Measurements from ENCODE around the gene KCNG2. TPM values are rescaled to one million over a fixed set of nuclear protein-coding genes. Genes with fewer than 3 reads are reported as not detected.

The KCNG2 gene
- total and polyA plus RNA-seq, 4 donors, result 0.03 to 0.23 (median 0.08) TPM; not detected in 1

- H3K27me3 ChIP-seq (ENCODE audit: control insufficient read depth in 4 of 4, insufficient read depth in 4 of 4, low read length in 3 of 4), result no peaks in the 10 kb centered on the region
- no peak for DNase-seq (ENCODE audit: low spot score)
- H3K9me3 ChIP-seq (ENCODE audit: control insufficient read depth in 4 of 4, low read length in 3 of 4), result peaks cover 0 to 8% (median 2%) of the 10 kb centered on the region in 4 donors
- H3K36me3 ChIP-seq (ENCODE audit: control insufficient read depth in 4 of 4, insufficient read depth in 3 of 4, low read depth in 1 of 4, low read length in 3 of 4), result no peaks in the 10 kb centered on the region
- TF ChIP-seq GABPA (IDR thresholded peaks at IDR 0.05 in 1 of 2, conservative IDR thresholded peaks at IDR 0.05 in 1 of 2), result no peak
- TF ChIP-seq TAF1 (conservative IDR thresholded peaks at IDR 0.05), result no peak
- no peak for TF ChIP-seq RXRA (IDR thresholded peaks at IDR 0.05)
- no peak overlapping the region for H3K9ac ChIP-seq (ENCODE audit: low read depth in 1 of 2, low read length in 2 of 2)
- H3K27ac ChIP-seq (ENCODE audit: low read depth in 1 of 2, low read length in 2 of 2), result no peak overlapping the region
- 87% methylated on average over 4 of the region's 4 CpGs for WGBS
- no peak overlapping the region for H3K4me3 ChIP-seq (ENCODE audit: low read depth in 1 of 3, low read length in 3 of 3)
- H3K4me1 ChIP-seq (ENCODE audit: control insufficient read depth in 4 of 4, insufficient read depth in 4 of 4, low read length in 3 of 4), result no peaks in the 10 kb centered on the region
These were observed 44.2 kb downstream of the KCNG2 start for GRCh38 chr18:79841936-79842335.

- DNase-seq (ENCODE audit: low spot score), result peak; percentile 22
- Histone ChIP-seq H3K27me3 (ENCODE audit: control insufficient read depth in 4 of 4, insufficient read depth in 4 of 4, low read length in 3 of 4) (no peaks in the 10 kb centered on the region), H3K4me1 (ENCODE audit: control insufficient read depth in 4 of 4, insufficient read depth in 4 of 4, low read length in 3 of 4) (no peaks in the 10 kb centered on the region), H3K36me3 (ENCODE audit: control insufficient read depth in 4 of 4, insufficient read depth in 3 of 4, low read depth in 1 of 4, low read length in 3 of 4) (no peaks in the 10 kb centered on the region), H3K9me3 (ENCODE audit: control insufficient read depth in 4 of 4, low read length in 3 of 4) (peaks cover 0 to 8% (median 2%) of the 10 kb centered on the region in 4 donors), H3K4me3 (ENCODE audit: low read depth in 1 of 3, low read length in 3 of 3) (no peak overlapping the region), H3K9ac (ENCODE audit: low read depth in 1 of 2, low read length in 2 of 2) (no peak overlapping the region), H3K27ac (ENCODE audit: low read depth in 1 of 2, low read length in 2 of 2) (no peak overlapping the region)
- WGBS, result 81% methylated on average over 10 of the region's 10 CpGs
- TF ChIP-seq NR2F2 (IDR thresholded peaks at IDR 0.05), result no peak
- TF ChIP-seq, protein P1, sequence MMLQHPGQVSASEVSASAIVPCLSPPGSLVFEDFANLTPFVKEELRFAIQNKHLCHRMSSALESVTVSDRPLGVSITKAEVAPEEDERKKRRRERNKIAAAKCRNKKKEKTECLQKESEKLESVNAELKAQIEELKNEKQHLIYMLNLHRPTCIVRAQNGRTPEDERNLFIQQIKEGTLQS (IDR thresholded peaks at IDR 0.05), result no peak
- no peak for TF ChIP-seq YY1 (IDR thresholded peaks at IDR 0.05)
- TF ChIP-seq FOXA1 (IDR thresholded peaks at IDR 0.05), result no peak
- no peak for TF ChIP-seq GABPA (IDR thresholded peaks at IDR 0.05 in 1 of 2, conservative IDR thresholded peaks at IDR 0.05 in 1 of 2)
- no peak for TF ChIP-seq EGR1 (IDR thresholded peaks at IDR 0.05; ENCODE audit: low read depth in 2 of 2)
- TF ChIP-seq FOXA2 (IDR thresholded peaks at IDR 0.05), result no peak
- TF ChIP-seq TAF1 (conservative IDR thresholded peaks at IDR 0.05), result no peak
- TF ChIP-seq, protein P2, sequence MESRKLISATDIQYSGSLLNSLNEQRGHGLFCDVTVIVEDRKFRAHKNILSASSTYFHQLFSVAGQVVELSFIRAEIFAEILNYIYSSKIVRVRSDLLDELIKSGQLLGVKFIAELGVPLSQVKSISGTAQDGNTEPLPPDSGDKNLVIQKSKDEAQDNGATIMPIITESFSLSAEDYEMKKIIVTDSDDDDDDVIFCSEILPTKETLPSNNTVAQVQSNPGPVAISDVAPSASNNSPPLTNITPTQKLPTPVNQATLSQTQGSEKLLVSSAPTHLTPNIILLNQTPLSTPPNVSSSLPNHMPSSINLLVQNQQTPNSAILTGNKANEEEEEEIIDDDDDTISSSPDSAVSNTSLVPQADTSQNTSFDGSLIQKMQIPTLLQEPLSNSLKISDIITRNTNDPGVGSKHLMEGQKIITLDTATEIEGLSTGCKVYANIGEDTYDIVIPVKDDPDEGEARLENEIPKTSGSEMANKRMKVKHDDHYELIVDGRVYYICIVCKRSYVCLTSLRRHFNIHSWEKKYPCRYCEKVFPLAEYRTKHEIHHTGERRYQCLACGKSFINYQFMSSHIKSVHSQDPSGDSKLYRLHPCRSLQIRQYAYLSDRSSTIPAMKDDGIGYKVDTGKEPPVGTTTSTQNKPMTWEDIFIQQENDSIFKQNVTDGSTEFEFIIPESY (IDR thresholded peaks at IDR 0.05), result no peak
- TF ChIP-seq, protein P3, sequence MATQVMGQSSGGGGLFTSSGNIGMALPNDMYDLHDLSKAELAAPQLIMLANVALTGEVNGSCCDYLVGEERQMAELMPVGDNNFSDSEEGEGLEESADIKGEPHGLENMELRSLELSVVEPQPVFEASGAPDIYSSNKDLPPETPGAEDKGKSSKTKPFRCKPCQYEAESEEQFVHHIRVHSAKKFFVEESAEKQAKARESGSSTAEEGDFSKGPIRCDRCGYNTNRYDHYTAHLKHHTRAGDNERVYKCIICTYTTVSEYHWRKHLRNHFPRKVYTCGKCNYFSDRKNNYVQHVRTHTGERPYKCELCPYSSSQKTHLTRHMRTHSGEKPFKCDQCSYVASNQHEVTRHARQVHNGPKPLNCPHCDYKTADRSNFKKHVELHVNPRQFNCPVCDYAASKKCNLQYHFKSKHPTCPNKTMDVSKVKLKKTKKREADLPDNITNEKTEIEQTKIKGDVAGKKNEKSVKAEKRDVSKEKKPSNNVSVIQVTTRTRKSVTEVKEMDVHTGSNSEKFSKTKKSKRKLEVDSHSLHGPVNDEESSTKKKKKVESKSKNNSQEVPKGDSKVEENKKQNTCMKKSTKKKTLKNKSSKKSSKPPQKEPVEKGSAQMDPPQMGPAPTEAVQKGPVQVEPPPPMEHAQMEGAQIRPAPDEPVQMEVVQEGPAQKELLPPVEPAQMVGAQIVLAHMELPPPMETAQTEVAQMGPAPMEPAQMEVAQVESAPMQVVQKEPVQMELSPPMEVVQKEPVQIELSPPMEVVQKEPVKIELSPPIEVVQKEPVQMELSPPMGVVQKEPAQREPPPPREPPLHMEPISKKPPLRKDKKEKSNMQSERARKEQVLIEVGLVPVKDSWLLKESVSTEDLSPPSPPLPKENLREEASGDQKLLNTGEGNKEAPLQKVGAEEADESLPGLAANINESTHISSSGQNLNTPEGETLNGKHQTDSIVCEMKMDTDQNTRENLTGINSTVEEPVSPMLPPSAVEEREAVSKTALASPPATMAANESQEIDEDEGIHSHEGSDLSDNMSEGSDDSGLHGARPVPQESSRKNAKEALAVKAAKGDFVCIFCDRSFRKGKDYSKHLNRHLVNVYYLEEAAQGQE (IDR thresholded peaks at IDR 0.05), result no peak
- TF ChIP-seq, protein P4, sequence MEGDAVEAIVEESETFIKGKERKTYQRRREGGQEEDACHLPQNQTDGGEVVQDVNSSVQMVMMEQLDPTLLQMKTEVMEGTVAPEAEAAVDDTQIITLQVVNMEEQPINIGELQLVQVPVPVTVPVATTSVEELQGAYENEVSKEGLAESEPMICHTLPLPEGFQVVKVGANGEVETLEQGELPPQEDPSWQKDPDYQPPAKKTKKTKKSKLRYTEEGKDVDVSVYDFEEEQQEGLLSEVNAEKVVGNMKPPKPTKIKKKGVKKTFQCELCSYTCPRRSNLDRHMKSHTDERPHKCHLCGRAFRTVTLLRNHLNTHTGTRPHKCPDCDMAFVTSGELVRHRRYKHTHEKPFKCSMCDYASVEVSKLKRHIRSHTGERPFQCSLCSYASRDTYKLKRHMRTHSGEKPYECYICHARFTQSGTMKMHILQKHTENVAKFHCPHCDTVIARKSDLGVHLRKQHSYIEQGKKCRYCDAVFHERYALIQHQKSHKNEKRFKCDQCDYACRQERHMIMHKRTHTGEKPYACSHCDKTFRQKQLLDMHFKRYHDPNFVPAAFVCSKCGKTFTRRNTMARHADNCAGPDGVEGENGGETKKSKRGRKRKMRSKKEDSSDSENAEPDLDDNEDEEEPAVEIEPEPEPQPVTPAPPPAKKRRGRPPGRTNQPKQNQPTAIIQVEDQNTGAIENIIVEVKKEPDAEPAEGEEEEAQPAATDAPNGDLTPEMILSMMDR (IDR thresholded peaks at IDR 0.05; ENCODE audit: low read depth, low read length, missing input control), result no peak
- TF ChIP-seq HNF4A (conservative IDR thresholded peaks at IDR 0.05), result no peak
- TF ChIP-seq SP1 (IDR thresholded peaks at IDR 0.05), result no peak
- no peak for TF ChIP-seq JUND (IDR thresholded peaks at IDR 0.05)
- no peak for TF ChIP-seq RAD21 (IDR thresholded peaks at IDR 0.05)
- TF ChIP-seq, protein P5, sequence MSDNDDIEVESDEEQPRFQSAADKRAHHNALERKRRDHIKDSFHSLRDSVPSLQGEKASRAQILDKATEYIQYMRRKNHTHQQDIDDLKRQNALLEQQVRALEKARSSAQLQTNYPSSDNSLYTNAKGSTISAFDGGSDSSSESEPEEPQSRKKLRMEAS (IDR thresholded peaks at IDR 0.05), result no peak
- no peak for TF ChIP-seq RXRA (IDR thresholded peaks at IDR 0.05)
- no peak for TF ChIP-seq HNF4G (IDR thresholded peaks at IDR 0.05)
These were observed 47.3 kb downstream of the KCNG2 start for GRCh38 chr18:79844999-79845563.

Data from liver (tissue), 9 donors.